Brain microvascular endothelial cell (primary cell): ENCODE data around the gene KPNA1.

Experiments used
- DNase-seq: peaks from one replicate; pipeline ENCODE4 v3.0.0-alpha.2; 2020
- H3K27ac ChIP-seq: fragments of 250-450 bp; sonication (Bioruptor Pico); 2 replicates; pipeline ENCODE4 v1.5.1; 2020; ENCODE audit warnings: mild to moderate bottlenecking, moderate library complexity
- H3K27me3 ChIP-seq: fragments of 250-450 bp; sonication (Bioruptor Pico); replicated peaks from 2 replicates; pipeline ENCODE4 v1.5.1; 2020; ENCODE audit warnings: mild to moderate bottlenecking
- H3K36me3 ChIP-seq: fragments of 250-450 bp; sonication (Bioruptor Pico); replicated peaks from 2 replicates; pipeline ENCODE4 v1.5.1; 2020; ENCODE audit warnings: mild to moderate bottlenecking
- H3K4me3 ChIP-seq: 2 replicates; pipeline ENCODE4 v1.5.1; 2011; ENCODE audit warnings: low read depth, mild to moderate bottlenecking, control low read depth, low read length, moderate library complexity
- in situ Hi-C: cut with HindIII; loops from 2 replicates; pipeline ENCODE4 v1.10.0; 2017; ENCODE audit warnings: low sequenced_read_pairs, low pct_ligation_motif_present
- TF ChIP-seq, protein P1 (sequence below): IDR thresholded peaks from 2 replicates; pipeline ENCODE4 v1.5.1; 2011; ENCODE audit warnings: low read depth, mild to moderate bottlenecking, moderate library complexity, low read length, control low read depth, inconsistent platforms; ENCODE audit errors: missing control alignments

KPNA1 gene

DNA sequence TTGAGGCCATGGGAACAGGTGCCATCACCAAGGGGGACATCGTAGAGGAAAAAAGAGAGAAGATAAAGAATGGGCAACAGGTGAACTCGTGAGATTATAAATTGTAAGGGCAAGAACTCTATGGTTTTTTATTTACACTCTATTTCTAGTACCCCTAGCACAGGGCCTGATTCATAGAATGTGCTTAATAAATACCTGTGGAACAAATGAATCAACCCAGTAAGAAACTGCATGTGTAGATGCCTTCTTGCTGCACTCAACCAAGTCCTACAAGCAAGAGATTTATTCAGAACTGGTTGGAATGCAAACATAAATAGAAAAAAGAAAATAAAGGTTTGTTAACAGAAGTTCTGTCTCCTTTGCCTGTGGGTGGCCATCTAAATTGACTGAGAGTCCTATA lies 18.7 kb upstream of the KPNA1 start:
- H3K4me3 ChIP-seq: no peak overlapping the region
- TF ChIP-seq, protein P1, sequence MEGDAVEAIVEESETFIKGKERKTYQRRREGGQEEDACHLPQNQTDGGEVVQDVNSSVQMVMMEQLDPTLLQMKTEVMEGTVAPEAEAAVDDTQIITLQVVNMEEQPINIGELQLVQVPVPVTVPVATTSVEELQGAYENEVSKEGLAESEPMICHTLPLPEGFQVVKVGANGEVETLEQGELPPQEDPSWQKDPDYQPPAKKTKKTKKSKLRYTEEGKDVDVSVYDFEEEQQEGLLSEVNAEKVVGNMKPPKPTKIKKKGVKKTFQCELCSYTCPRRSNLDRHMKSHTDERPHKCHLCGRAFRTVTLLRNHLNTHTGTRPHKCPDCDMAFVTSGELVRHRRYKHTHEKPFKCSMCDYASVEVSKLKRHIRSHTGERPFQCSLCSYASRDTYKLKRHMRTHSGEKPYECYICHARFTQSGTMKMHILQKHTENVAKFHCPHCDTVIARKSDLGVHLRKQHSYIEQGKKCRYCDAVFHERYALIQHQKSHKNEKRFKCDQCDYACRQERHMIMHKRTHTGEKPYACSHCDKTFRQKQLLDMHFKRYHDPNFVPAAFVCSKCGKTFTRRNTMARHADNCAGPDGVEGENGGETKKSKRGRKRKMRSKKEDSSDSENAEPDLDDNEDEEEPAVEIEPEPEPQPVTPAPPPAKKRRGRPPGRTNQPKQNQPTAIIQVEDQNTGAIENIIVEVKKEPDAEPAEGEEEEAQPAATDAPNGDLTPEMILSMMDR: no peak
- peaks cover 2% of the 10 kb centered on the region for H3K36me3 ChIP-seq
- in situ Hi-C loops: no loop called here
- no peaks in the 10 kb centered on the region for H3K27me3 ChIP-seq
- no peak overlapping the region for H3K27ac ChIP-seq
- no peak for DNase-seq

DNA sequence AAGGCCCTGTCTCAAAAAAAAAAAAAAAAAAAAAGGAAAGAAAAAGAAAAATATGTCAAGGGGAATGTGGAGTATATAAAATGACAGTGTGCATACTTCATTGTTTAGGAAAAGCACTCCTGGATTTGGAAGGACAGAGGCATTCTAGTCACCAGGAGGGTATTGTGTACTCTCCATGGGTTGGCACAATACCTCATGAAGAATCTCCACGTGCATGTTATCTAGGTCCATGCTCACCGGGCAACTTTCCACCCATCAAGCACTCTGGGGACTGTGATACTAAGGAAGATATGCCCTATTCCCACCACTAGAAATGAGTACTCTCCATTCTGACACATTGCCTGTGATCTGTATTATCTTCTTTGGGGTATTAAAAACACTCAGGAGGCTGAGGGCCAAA lies 15.4 kb upstream of the KPNA1 start:
- no peak for DNase-seq
- no peak overlapping the region for H3K4me3 ChIP-seq
- in situ Hi-C loops: no loop called here
- H3K27ac ChIP-seq: no peak overlapping the region
- TF ChIP-seq, protein P1: no peak
- peaks cover 2% of the 10 kb centered on the region for H3K36me3 ChIP-seq
- H3K27me3 ChIP-seq: no peaks in the 10 kb centered on the region

DNA sequence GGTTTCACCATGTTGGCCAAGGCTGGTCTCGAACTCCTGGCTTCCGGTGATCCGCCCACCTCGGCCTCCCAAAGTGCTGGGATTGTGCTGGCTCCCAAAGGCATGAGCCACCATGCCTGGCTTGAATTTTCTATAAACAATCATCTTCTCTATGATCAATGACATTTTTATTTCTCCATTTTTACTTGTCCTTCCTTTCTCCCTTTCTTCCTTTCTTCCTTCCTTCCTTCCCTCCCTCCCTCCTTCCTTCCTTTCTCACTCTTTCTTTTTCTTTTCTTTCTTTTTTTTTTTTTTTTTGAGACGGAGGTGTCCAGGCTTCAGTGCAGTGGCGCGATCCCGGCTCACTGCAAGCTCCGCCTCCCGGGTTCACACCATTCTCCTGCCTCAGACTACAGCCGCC lies 8.6 kb upstream of the KPNA1 start:
- Histone ChIP-seq H3K4me3 (no peak overlapping the region), H3K27ac (no peak overlapping the region), H3K36me3 (no peaks in the 10 kb centered on the region), H3K27me3 (no peaks in the 10 kb centered on the region)
- DNase-seq: no peak
- TF ChIP-seq, protein P1: no peak
- in situ Hi-C loops: no loop called here

DNA sequence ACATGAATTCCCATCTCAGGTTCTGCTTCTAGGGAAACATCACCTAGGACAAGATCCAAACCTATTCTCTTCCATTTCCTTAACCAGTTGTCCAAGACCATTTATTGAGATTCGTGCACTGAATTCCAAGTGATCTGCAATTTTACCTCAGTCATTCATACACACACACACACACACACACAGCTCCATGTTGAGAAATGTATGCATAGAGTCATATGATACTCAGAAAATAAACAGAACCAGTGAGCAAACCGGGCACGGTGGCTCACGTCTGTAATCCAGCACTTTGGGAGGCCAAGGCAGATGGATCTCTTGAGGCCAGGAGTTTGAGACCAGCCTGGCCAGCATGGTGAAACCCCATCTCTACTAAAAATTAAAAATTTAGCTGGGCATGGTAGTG lies 6.1 kb upstream of the KPNA1 start:
- H3K4me3 ChIP-seq: no peak overlapping the region
- TF ChIP-seq, protein P1: no peak
- H3K36me3 ChIP-seq: no peaks in the 10 kb centered on the region
- H3K27me3 ChIP-seq: no peaks in the 10 kb centered on the region
- H3K27ac ChIP-seq: no peak overlapping the region
- in situ Hi-C loops: no loop called here
- no peak for DNase-seq

DNA sequence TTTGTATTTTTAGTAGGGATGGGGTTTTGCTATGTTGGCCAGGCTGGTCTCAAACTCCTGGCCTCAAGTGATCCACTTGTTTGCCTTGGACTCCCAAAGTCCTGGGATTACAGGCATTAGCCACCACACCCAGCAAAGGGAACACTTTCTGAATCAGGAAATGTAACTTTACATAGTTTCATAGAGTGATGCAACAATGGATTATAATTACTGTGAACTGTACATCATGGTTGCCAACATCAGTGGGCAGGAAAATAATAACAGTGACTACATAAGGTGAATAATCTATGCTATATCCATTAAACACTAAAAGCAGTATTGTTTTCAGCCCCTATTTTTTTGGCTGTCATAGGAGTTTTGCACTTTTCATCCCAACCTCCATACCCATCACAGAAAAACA lies 5.0 kb upstream of the KPNA1 start:
- no peak overlapping the region for H3K27ac ChIP-seq
- no peak overlapping the region for H3K4me3 ChIP-seq
- TF ChIP-seq, protein P1: no peak
- in situ Hi-C loops: no loop called here
- H3K27me3 ChIP-seq: no peaks in the 10 kb centered on the region
- no peaks in the 10 kb centered on the region for H3K36me3 ChIP-seq
- DNase-seq: no peak

DNA sequence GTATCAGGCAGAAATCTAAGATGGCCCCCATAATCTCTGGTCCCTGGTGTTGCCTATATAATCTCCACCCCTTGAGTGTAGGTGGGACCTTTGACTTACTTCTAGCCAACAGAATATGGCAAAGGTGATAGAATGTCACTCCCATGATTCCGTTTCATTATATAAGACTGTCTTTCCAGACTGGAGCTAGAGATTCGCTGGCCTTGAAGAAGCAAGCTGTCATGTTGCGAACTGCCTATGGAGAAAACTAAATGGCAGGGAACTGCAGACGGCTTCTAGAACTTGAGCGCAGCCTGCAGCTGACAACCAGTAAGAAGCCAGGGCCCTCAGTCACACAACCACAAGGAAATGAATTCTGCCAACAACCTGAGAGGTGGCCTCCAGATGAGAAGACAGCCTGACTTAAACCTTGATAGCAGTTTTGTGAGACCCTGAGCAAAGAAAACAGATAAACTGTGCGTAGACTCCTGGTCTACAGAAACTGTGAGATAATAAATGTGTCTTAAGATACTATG lies 2.2 kb upstream of the KPNA1 start:
- no peak for DNase-seq
- H3K27me3 ChIP-seq: no peaks in the 10 kb centered on the region
- H3K27ac ChIP-seq: no peak overlapping the region
- no peaks in the 10 kb centered on the region for H3K36me3 ChIP-seq
- TF ChIP-seq, protein P1: no peak
- in situ Hi-C loops: no loop called here
- no peak overlapping the region for H3K4me3 ChIP-seq
